Left ventricle myocardium inferior (tissue), 1 donor: ENCODE data around the gene ZNF469. TPM values are rescaled to one million over a fixed set of nuclear protein-coding genes. Genes with fewer than 3 reads are reported as not detected.

Source experiments
- DNase-seq: peaks from one replicate; pipeline ENCODE4 v3.0.0-alpha.2; 2020
- H3K27ac ChIP-seq: fragments of 200-600 bp; replicated peaks from 2 replicates; pipeline ENCODE4 v1.8.0; 2021
- H3K27me3 ChIP-seq: fragments of 200-600 bp; 2 replicates; pipeline ENCODE4 v1.8.0; 2021; ENCODE audit warnings: low read depth
- H3K36me3 ChIP-seq: fragments of 200-600 bp; 2 replicates; pipeline ENCODE4 v1.8.0; 2021
- H3K4me1 ChIP-seq: fragments of 200-600 bp; 2 replicates; pipeline ENCODE4 v1.8.0; 2021
- H3K4me3 ChIP-seq: fragments of 200-600 bp; 2 replicates; pipeline ENCODE4 v1.8.0; 2021; ENCODE audit warnings: mild to moderate bottlenecking, moderate library complexity
- H3K9me3 ChIP-seq: fragments of 200-600 bp; replicated peaks from 2 replicates; pipeline ENCODE4 v1.8.0; 2021
- CTCF ChIP-seq: fragments of 200-600 bp; IDR thresholded peaks from 2 replicates; pipeline ENCODE4 v1.8.0; 2021; ENCODE audit warnings: antibody characterized with exemption, mild to moderate bottlenecking, borderline replicate concordance
- intact Hi-C: fragments of 100-400 bp; cut with micrococcal nuclease; formaldehyde crosslinking; loops from one replicate; pipeline ENCODE4 v1.11.0; 2022
- total RNA-seq: library from RNA; stranded (reverse); fragmentation: NEBNext Ultra II Directional; extraction: Animal tissue kit (Norgen Biotek cat#: 25700); gene quantifications from one replicate; pipeline ENCODE4 v1.2.1, GENCODE V29; 2021
- donor health status: DM: no; HTN: yes; CAD: no; lungs with severe emphysema.

The ZNF469 gene
- total RNA-seq, 1 donor from 2014 or later: 0.74 TPM

DNA sequence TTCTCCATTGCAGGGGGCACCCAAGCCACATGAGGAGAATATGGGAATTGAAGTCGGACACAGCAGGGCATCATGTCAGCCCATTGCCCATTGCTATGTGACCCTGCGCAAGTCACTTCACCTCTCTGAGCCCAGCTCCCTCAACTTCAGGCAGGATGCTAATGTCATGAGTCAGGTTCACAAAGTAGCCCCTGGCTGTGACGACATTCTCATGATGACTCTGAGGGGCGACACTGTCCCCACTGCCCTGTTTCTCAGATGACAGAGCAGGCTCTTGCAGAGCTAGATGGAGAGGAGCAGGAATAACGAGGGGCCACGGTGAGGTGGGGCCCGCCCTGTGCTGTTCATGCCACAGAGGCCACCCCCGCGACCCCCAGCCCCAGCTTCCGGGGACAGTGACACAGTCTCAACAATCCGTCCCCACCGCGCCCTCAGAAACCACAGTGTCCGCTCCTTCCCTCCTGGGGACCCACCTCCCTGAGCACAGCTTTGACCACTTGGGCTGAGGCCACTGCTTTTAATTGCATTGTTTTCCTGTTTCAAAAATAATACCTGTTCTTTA is 13.2 kb upstream of the ZNF469 start:
- H3K27ac ChIP-seq: no peak overlapping the region
- H3K9me3 ChIP-seq: no peaks in the 10 kb centered on the region
- H3K36me3 ChIP-seq: no peaks in the 10 kb centered on the region
- no peaks in the 10 kb centered on the region for H3K4me1 ChIP-seq
- no peak for DNase-seq
- peaks cover 26% of the 10 kb centered on the region for H3K27me3 ChIP-seq
- intact Hi-C loops: no loop called here
- no peak overlapping the region for H3K4me3 ChIP-seq
- TF ChIP-seq CTCF: no peak

- intact Hi-C loops: no loop called here
- Histone ChIP-seq H3K36me3 (no peaks in the 10 kb centered on the region), H3K27me3 (peaks cover 20% of the 10 kb centered on the region), H3K27ac (no peak overlapping the region), H3K4me1 (no peaks in the 10 kb centered on the region), H3K4me3 (no peak overlapping the region), H3K9me3 (no peaks in the 10 kb centered on the region)
- no peak for DNase-seq
- TF ChIP-seq CTCF: no peak
Measured at GRCh38 chr16:88370365-88370764, 12.4 kb upstream of the ZNF469 start.

GRCh38 chr16:88372522-88372921 is 10.2 kb upstream of the ZNF469 start:
- TF ChIP-seq CTCF: no peak
- intact Hi-C loops: no loop called here
- no peak for DNase-seq
- peaks cover 20% of the 10 kb centered on the region for H3K27me3 ChIP-seq
- no peak overlapping the region for H3K4me3 ChIP-seq
- H3K9me3 ChIP-seq: no peaks in the 10 kb centered on the region
- no peaks in the 10 kb centered on the region for H3K36me3 ChIP-seq
- H3K4me1 ChIP-seq: no peaks in the 10 kb centered on the region
- no peak overlapping the region for H3K27ac ChIP-seq

DNA sequence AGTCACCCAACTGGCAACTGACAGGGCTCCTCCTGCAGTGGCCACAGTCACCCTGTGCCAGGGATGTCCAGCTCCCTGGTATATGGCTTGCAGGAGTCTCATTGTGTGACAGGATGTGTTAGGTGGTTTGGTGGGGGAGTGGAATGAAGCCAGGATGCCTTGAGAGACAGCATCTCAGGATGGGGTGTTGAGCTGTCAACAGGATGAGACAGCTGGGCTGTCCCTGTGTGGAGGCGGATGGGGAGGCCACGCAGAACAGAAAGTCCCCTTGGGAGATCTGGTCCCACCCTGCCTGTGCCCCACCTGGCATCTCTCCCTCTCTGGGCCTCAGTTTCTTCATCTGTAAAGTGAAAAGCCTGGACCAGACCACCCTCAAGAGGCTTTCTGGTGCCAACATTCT is 9.5 kb upstream of the ZNF469 start:
- no peaks in the 10 kb centered on the region for H3K4me1 ChIP-seq
- TF ChIP-seq CTCF: no peak
- no peak overlapping the region for H3K4me3 ChIP-seq
- H3K9me3 ChIP-seq: no peaks in the 10 kb centered on the region
- no peak overlapping the region for H3K27ac ChIP-seq
- intact Hi-C loops: no loop called here
- H3K27me3 ChIP-seq: peaks cover 21% of the 10 kb centered on the region
- no peak for DNase-seq
- no peaks in the 10 kb centered on the region for H3K36me3 ChIP-seq

DNA sequence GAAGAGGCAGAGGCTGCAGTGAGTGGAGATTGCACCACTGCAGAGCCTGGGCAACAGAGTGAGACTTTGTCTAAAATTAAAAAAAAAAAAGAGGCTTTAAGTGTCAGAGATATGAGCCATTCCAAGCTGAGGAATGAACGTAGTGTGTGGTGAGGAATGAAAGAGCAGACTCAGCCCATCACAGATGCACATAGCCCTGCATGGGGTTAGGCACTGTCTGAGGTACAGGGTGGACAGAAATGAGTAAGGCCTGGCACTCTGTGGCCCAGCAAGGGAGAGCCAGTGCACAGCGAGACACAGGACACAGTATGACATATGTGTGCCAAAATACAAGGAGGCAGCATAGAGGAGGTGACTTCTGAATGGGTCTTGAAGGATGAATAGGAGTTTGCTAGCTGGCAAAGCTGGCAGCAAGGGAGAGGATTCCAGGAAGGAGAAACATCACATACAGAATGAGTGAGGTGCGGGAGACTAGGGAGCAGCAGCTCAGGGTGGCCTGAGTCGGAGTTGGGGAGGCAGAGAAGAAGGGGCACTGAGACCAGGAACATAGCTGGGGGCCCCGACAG is 8.7 kb upstream of the ZNF469 start:
- intact Hi-C loops: no loop called here
- H3K27ac ChIP-seq: no peak overlapping the region

More for the DNA sequence above, 8.7 kb upstream of the ZNF469 start:
- Histone ChIP-seq H3K36me3 (no peaks in the 10 kb centered on the region), H3K4me1 (no peaks in the 10 kb centered on the region), H3K27me3 (peaks cover 27% of the 10 kb centered on the region), H3K4me3 (no peak overlapping the region), H3K9me3 (no peaks in the 10 kb centered on the region)
- no peak for DNase-seq
- TF ChIP-seq CTCF: no peak
